NCI-H748 (cell line): Measurements from ENCODE around the gene LMCD1.

ENCODE experiments used
- DNase-seq: peaks from one replicate; lab custom pipeline; 2025; ENCODE audit not compliant: unreplicated experiment; lab: John Stamatoyannopoulos, UW

Gene LMCD1

GRCh38 chr3:8503871-8504610 lies 2.4 kb downstream of the LMCD1 start:
- DNase-seq, result peak; percentile 1

GRCh38 chr3:8504611-8504973 lies 3.0 kb downstream of the LMCD1 start:
- DNase-seq, result no peak

GRCh38 chr3:8505621-8506020 lies 4.0 kb downstream of the LMCD1 start:
- DNase-seq, result peak; percentile 20

- no peak for DNase-seq
Observed at GRCh38 chr3:8506571-8507061, 5.0 kb downstream of the LMCD1 start.

GRCh38 chr3:8507496-8507895 lies 5.9 kb downstream of the LMCD1 start:
- DNase-seq, result no peak

GRCh38 chr3:8509961-8510360 lies 8.3 kb downstream of the LMCD1 start:
- DNase-seq, result no peak

GRCh38 chr3:8512234-8512633 lies 10.6 kb downstream of the LMCD1 start:
- no peak for DNase-seq

- DNase-seq, result no peak
Observed at GRCh38 chr3:8516047-8516661, 14.5 kb downstream of the LMCD1 start.

- no peak for DNase-seq
Observed at GRCh38 chr3:8516783-8517182, 15.2 kb downstream of the LMCD1 start.

- no peak for DNase-seq
Observed at GRCh38 chr3:8517487-8517886, 15.9 kb downstream of the LMCD1 start.

- no peak for DNase-seq
Observed at GRCh38 chr3:8518138-8518537, 16.5 kb downstream of the LMCD1 start.

GRCh38 chr3:8519156-8519555 lies 17.5 kb downstream of the LMCD1 start:
- no peak for DNase-seq

- DNase-seq, result no peak
Observed at GRCh38 chr3:8519774-8520448, 18.3 kb downstream of the LMCD1 start.

- DNase-seq, result no peak
Observed at GRCh38 chr3:8520816-8521403, 19.3 kb downstream of the LMCD1 start.

GRCh38 chr3:8523041-8523440 lies 21.4 kb downstream of the LMCD1 start:
- DNase-seq, result no peak

- no peak for DNase-seq
Observed at GRCh38 chr3:8524249-8524648, 22.6 kb downstream of the LMCD1 start.

GRCh38 chr3:8524656-8525399 lies 23.2 kb downstream of the LMCD1 start:
- no peak for DNase-seq

GRCh38 chr3:8525893-8526292 lies 24.3 kb downstream of the LMCD1 start:
- DNase-seq, result no peak

GRCh38 chr3:8529181-8529637 lies 27.6 kb downstream of the LMCD1 start:
- no peak for DNase-seq

GRCh38 chr3:8529738-8530525 lies 28.3 kb downstream of the LMCD1 start:
- DNase-seq, result no peak
